Measurements from ENCODE around the gene TXNDC12. TPM values are rescaled to one million over a fixed set of nuclear protein-coding genes. Genes with fewer than 3 reads are reported as not detected.

The TXNDC12 gene
- polyA plus RNA-seq, 2 of the 4 experiments (the other 2 are of a cell fraction) = 59.7 to 65.2 TPM

GRCh38 chr1:52057876-52058415, 3.0 kb upstream of the TXNDC12 start:
- peak overlapping the region; percentile 91 for H3K4me2 ChIP-seq
- POLR2A ChIA-PET = no interaction called here
- H3K4me1 ChIP-seq = peaks cover 28% of the 10 kb centered on the region
- TF ChIP-seq, protein P1, sequence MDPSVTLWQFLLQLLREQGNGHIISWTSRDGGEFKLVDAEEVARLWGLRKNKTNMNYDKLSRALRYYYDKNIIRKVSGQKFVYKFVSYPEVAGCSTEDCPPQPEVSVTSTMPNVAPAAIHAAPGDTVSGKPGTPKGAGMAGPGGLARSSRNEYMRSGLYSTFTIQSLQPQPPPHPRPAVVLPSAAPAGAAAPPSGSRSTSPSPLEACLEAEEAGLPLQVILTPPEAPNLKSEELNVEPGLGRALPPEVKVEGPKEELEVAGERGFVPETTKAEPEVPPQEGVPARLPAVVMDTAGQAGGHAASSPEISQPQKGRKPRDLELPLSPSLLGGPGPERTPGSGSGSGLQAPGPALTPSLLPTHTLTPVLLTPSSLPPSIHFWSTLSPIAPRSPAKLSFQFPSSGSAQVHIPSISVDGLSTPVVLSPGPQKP (IDR thresholded peaks at IDR 0.05; ENCODE audit: low read depth, low read length) = no peak
- TF ChIP-seq, protein P2, sequence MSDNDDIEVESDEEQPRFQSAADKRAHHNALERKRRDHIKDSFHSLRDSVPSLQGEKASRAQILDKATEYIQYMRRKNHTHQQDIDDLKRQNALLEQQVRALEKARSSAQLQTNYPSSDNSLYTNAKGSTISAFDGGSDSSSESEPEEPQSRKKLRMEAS (IDR thresholded peaks at IDR 0.05) = no peak
- TF ChIP-seq CBX2 (IDR thresholded peaks at IDR 0.05; ENCODE audit: borderline replicate concordance, low read depth) (no peak), RAD21 (conservative IDR thresholded peaks at IDR 0.05 in 1 of 2, IDR thresholded peaks at IDR 0.05 in 1 of 2) (no peak), HOXB5 (CRISPR knock-in tag; IDR thresholded peaks at IDR 0.05) (no peak), PHF8 (IDR thresholded peaks at IDR 0.05; ENCODE audit: borderline replicate concordance, low read depth) (no peak), TFCP2L1 (CRISPR knock-in tag; IDR thresholded peaks at IDR 0.05) (no peak), RCOR1 (IDR thresholded peaks at IDR 0.05; ENCODE audit: low read depth, low read length) (no peak), TP53 (CRISPR knock-in tag; IDR thresholded peaks at IDR 0.05) (no peak), HOXA7 (CRISPR knock-in tag; IDR thresholded peaks at IDR 0.05) (no peak), FOSB (CRISPR knock-in tag; IDR thresholded peaks at IDR 0.05) (no peak), HOXB13 (CRISPR knock-in tag; IDR thresholded peaks at IDR 0.05; ENCODE audit: low read depth) (no peak), BHLHE40 (IDR thresholded peaks at IDR 0.05; ENCODE audit: low read depth, low read length) (no peak), HDAC2 (IDR thresholded peaks at IDR 0.05) (no peak), RNF2 (IDR thresholded peaks at IDR 0.05; ENCODE audit: borderline replicate concordance, low read depth) (no peak)
- TF ChIP-seq, protein P3, sequence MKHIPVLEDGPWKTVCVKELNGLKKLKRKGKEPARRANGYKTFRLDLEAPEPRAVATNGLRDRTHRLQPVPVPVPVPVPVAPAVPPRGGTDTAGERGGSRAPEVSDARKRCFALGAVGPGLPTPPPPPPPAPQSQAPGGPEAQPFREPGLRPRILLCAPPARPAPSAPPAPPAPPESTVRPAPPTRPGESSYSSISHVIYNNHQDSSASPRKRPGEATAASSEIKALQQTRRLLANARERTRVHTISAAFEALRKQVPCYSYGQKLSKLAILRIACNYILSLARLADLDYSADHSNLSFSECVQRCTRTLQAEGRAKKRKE (CRISPR knock-in tag; IDR thresholded peaks at IDR 0.05; ENCODE audit: low read depth) = no peak
- TF ChIP-seq, protein P4, sequence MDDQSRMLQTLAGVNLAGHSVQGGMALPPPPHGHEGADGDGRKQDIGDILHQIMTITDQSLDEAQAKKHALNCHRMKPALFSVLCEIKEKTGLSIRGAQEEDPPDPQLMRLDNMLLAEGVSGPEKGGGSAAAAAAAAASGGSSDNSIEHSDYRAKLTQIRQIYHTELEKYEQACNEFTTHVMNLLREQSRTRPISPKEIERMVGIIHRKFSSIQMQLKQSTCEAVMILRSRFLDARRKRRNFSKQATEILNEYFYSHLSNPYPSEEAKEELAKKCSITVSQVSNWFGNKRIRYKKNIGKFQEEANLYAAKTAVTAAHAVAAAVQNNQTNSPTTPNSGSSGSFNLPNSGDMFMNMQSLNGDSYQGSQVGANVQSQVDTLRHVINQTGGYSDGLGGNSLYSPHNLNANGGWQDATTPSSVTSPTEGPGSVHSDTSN (IDR thresholded peaks at IDR 0.05) = no peak
- TF ChIP-seq, protein P5, sequence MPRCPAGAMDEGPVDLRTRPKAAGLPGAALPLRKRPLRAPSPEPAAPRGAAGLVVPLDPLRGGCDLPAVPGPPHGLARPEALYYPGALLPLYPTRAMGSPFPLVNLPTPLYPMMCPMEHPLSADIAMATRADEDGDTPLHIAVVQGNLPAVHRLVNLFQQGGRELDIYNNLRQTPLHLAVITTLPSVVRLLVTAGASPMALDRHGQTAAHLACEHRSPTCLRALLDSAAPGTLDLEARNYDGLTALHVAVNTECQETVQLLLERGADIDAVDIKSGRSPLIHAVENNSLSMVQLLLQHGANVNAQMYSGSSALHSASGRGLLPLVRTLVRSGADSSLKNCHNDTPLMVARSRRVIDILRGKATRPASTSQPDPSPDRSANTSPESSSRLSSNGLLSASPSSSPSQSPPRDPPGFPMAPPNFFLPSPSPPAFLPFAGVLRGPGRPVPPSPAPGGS (IDR thresholded peaks at IDR 0.05) = no peak
- CTCF ChIA-PET = no interaction called here
- no peaks in the 10 kb centered on the region for H3K9me3 ChIP-seq
- peak overlapping the region; percentile 85; the same call in 2 of the 3 replicates for H3K4me3 ChIP-seq
- FAIRE-seq = no peak
- 100% methylated on average over 1 of the region's 1 CpG for WGBS (ENCODE audit: missing lambda C conversion rate)
- DNase-seq (ENCODE audit: low read depth in 1 of 2, low spot score in 1 of 2) = no peak
- no peak for ATAC-seq
- H3K27ac ChIP-seq = peak overlapping the region in 1 of 2 experiments; percentile 100; a peak in 1 of 6 replicates

GRCh38 chr1:52057255-52057654, 2.3 kb upstream of the TXNDC12 start:
- H3K27ac ChIP-seq = peak overlapping the region; percentile 99 to 100
- FAIRE-seq (no peak), ATAC-seq (no peak)
- TF ChIP-seq HOXB13 (CRISPR knock-in tag; IDR thresholded peaks at IDR 0.05; ENCODE audit: low read depth) (no peak), RCOR1 (IDR thresholded peaks at IDR 0.05; ENCODE audit: low read depth, low read length) (no peak), PHF8 (IDR thresholded peaks at IDR 0.05; ENCODE audit: borderline replicate concordance, low read depth) (no peak), SMC3 (IDR thresholded peaks at IDR 0.05) (no peak), FOSB (CRISPR knock-in tag; IDR thresholded peaks at IDR 0.05) (no peak), CHD4 (IDR thresholded peaks at IDR 0.05; ENCODE audit: borderline replicate concordance) (no peak), REST (IDR thresholded peaks at IDR 0.05) (no peak), HEYL (CRISPR knock-in tag; IDR thresholded peaks at IDR 0.05) (no peak), KDM5A (IDR thresholded peaks at IDR 0.05) (no peak)
- TF ChIP-seq, protein P2 (IDR thresholded peaks at IDR 0.05) = no peak
- TF ChIP-seq, protein P4 (IDR thresholded peaks at IDR 0.05) = no peak
- TF ChIP-seq, protein P6, sequence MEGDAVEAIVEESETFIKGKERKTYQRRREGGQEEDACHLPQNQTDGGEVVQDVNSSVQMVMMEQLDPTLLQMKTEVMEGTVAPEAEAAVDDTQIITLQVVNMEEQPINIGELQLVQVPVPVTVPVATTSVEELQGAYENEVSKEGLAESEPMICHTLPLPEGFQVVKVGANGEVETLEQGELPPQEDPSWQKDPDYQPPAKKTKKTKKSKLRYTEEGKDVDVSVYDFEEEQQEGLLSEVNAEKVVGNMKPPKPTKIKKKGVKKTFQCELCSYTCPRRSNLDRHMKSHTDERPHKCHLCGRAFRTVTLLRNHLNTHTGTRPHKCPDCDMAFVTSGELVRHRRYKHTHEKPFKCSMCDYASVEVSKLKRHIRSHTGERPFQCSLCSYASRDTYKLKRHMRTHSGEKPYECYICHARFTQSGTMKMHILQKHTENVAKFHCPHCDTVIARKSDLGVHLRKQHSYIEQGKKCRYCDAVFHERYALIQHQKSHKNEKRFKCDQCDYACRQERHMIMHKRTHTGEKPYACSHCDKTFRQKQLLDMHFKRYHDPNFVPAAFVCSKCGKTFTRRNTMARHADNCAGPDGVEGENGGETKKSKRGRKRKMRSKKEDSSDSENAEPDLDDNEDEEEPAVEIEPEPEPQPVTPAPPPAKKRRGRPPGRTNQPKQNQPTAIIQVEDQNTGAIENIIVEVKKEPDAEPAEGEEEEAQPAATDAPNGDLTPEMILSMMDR (IDR thresholded peaks at IDR 0.05) = no peak

More at GRCh38 chr1:52057255-52057654, 2.3 kb upstream of the TXNDC12 start:
- Histone ChIP-seq H3K4me3 (peak overlapping the region; percentile 85), H3K9me3 (no peaks in the 10 kb centered on the region), H3K4me1 (peaks cover 28% of the 10 kb centered on the region), H3K4me2 (peak overlapping the region; percentile 91)
- DNase-seq (ENCODE audit: low read depth in 1 of 2, low spot score in 1 of 2) = no peak
- POLR2A ChIA-PET = no interaction called here
- CTCF ChIA-PET = no interaction called here
- 0% methylated on average over 1 of the region's 1 CpG for WGBS (ENCODE audit: missing lambda C conversion rate)
